NCI-H526 (cell line): ENCODE data around the gene CMPK1.

Source experiments
- DNase-seq, 2 experiments: peaks; one replicate each; lab custom pipeline; 2025; lab: John Stamatoyannopoulos, UW

Gene CMPK1

DNA sequence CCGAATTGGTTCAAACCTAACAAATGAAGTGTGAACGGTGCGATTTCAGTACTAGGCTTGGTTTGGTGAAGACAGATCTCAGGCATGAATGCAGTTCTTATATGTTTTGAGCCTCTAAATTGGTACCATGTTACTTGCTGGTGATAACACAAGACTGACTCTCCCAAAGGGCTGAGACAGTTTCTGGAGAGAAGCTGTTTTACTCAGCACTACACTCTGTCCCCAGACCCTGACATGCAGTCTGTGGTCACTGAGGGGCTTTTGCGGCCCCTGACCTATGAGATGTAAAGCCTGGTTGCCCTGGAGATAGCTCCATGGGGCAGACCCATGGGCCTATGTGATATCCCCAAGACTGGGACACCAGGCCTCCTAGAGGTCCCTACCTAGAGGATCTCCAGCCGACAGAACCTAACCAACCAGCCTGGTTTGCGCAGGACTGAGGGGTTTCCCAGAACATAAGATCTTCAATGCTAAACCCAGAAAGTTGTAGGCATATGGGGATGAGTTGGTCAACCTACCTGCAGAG is 63.1 kb downstream of the CMPK1 start:
- DNase-seq, result no peak

- DNase-seq, result no peak
Measured at GRCh38 chr1:47399138-47399845, 65.7 kb downstream of the CMPK1 start.

GRCh38 chr1:47399846-47400155 is 66.2 kb downstream of the CMPK1 start:
- DNase-seq, result no peak

- no peak for DNase-seq
Measured at GRCh38 chr1:47401761-47402160, 68.2 kb downstream of the CMPK1 start.

- DNase-seq, result no peak
Measured at GRCh38 chr1:47402591-47402990, 69.0 kb downstream of the CMPK1 start.

DNA sequence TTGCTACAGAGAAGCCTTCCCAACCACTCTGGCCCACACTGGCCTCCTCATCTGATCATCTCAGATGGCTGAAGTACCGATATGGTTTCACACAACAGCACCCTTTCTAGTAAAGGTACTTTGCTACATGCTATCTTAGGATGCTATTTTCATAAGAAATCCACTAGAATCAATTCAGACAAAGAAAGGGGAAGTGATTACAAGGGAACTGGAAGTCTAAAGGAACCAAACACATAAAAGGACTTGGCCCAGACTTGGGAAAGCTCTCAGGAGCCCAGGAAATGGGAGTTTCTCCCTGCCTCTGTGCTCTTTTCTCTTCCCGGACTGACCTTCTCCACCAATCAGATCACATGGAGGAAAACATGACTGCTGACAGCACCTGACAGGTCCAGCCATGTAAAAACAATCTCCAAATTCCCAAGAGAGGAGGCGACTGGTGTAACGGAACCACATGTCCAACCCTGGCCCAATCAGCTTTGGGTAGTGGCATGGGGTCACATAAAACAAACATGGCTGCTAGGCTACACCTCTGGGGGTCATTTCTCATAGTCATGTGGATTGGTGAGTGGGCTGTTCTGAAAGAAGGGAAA is 69.8 kb downstream of the CMPK1 start:
- no peak for DNase-seq

- no peak for DNase-seq
Measured at GRCh38 chr1:47405697-47406096, 72.1 kb downstream of the CMPK1 start.

GRCh38 chr1:47406966-47407365 is 73.4 kb downstream of the CMPK1 start:
- DNase-seq, result no peak

GRCh38 chr1:47407481-47407880 is 73.9 kb downstream of the CMPK1 start:
- no peak for DNase-seq

GRCh38 chr1:47409311-47410067 is 75.9 kb downstream of the CMPK1 start:
- DNase-seq, result no peak

DNA sequence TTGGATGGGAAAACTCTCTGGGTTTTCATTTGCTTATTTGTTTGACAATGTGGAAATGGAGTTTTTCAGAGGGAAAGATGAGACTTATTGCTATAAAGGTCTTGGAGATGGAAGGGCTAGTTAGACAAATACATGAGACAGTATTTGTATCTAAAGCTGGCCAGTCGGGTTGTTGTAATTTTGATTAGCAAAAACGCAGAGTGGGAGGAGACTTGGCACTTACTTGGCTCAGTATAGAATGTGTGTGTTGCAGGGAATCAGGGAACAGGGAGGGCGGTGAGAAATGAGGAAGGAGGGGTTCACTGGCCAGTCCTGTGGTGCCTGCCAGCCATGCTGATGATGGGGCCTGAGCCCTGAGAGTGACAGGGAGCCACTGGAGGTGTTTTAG is 76.5 kb downstream of the CMPK1 start:
- no peak for DNase-seq

DNA sequence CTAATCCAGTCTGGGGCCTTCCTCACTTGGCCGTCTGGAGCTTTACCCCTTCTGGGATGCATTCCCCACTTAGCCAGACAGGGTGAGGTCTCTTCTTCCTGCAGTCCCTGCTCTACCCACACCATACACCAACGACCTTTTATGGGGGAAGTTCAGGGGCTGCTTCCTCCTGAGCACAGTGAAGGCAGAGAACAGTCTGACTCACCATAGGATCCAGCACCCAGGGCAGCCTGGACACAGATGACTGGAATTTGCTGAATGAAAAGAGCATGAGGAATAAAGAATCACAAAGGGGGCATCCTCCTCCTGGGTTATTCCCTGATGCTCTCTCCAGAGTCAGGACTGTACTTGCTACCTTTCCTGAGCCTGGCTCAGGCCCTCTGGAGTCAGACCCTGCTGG is 77.8 kb downstream of the CMPK1 start:
- no peak for DNase-seq

- DNase-seq, result no peak
Measured at GRCh38 chr1:47412437-47412836, 78.8 kb downstream of the CMPK1 start.

DNA sequence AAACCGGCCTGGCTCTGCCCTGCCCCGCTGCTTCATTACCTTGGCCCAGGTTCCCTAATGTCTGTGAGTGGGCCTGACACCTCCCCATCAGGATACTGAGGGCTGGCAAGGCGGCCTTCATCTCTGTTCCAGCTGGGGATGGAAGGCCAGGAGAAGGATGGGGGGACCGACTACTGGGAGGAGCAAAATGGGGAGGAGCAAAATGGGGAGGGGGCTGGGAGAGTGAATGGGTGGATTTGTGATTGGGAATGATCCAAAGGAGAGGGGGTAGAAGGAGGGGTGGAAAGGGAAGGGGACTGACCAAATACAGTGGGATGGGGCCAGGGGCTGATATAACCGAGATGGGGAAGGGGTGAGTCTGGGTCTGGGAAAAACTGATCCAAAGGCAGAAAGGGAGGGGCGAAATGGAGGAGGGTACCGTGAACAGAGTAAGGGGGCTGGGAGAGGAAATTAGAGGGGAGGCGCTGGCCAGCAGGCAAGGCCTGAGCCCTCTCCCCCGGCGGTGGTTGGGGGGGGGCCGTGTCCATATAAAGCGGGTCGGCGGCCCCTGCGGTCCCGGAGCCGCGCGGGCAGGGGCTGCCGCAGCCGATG is 82.2 kb downstream of the CMPK1 start, which contains the start of gene FOXE3:
Gene FOXE3, plus strand, starts transcription at position 558 of the 591 bp plus-strand sequence. Its CDS starts 31 bp downstream, at position 589.
- no peak for DNase-seq

GRCh38 chr1:47416319-47417169 is 83.0 kb downstream of the CMPK1 start:
- DNase-seq, result peak in 1 of 2 experiments; percentile 66

- peak in 1 of 2 experiments; percentile 43 for DNase-seq
Measured at GRCh38 chr1:47417170-47418044, 83.8 kb downstream of the CMPK1 start.

- no peak for DNase-seq
Measured at GRCh38 chr1:47418122-47418521, 84.5 kb downstream of the CMPK1 start.

GRCh38 chr1:47418681-47419325 is 85.2 kb downstream of the CMPK1 start:
- no peak for DNase-seq

GRCh38 chr1:47420547-47420946 is 87.0 kb downstream of the CMPK1 start:
- no peak for DNase-seq

DNA sequence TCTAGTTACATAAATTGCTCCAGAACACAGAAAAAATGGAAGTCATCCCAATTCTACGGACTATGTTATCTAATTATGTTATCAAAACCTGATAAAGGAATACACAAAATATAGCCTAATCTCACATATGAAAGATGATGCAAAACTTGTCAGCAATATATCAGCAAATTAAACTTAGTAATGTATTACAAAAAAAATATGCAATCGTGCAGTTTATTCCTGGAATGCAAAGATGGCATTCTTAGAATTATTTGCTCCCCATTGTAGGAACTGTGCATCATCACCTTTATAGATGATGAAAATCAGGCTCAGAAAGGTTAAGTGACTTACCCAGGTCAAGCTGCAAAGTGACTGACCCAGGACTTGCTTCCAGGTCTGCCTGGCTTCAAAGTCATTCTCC is 90.3 kb downstream of the CMPK1 start:
- no peak for DNase-seq
